GM18870 (cell line): ENCODE measurements around the gene PICK1.

Source experiments
- ATAC-seq: cut with Tn5 transposase; IDR thresholded peaks from one replicate; pipeline ENCODE4 v1.9.1; 2021; ENCODE audit warnings: moderate library complexity; ENCODE audit not compliant: unreplicated experiment

The PICK1 gene

DNA sequence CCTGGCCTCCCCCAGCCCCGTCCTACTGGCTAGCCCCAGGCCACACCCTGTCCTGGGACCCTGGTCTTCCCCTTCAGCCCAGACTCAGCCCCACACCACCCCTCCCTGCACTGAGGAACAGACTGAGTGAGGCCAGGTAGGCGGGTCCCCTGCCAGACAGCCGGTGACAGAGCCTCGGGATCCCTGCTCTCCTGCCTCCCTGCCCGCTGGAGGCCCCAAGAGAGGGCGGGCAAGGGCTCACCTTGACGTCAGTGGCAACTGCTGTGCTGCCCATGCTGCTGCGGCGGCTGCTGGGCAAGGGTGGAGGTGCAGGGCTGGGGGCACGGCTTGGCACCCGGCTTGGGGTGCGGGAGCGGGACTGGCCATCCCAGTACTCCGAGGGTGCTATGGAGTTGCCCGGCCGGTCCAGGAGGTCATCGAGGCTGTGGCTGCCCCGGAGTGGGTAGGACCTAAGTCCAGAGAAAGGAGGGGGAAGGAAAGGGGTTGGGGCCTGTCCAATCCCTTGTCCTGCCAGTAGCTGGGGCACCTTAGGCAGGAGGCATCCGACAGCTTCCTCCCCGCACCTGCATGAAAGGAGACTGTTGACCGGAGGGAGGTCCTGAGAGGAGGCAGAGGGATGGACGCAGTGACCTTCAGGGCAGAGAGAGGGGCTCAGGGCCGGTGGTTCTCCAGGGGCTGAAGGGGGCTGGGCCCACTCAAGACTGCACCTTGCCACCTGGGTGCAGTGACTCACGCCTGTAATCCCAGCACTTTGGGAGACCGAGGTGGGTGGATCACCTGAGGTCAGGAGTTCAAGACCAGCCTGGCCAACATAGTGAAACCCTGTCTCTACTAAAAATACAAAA, 29.0 kb downstream of the PICK1 start:
- no peak for ATAC-seq

DNA sequence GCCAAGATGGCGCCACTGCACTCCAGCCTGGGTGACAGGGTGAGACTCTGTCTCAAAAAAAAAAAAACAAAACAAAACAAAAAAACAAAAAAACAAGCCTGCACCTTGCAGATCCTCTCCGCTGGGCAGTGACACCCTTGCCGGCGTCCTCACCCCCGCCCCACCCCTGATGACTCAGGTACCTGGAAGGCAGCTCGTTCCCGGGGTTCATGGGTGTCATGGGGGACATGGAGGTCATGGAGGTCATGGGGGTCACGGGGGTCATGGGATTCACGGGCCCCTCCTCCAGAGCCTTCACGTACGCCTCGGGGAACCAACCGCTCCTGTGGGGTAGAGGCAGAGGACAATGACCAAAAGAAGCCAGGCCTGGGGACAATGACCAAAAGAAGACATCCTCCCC, 29.7 kb downstream of the PICK1 start:
- ATAC-seq: no peak

DNA sequence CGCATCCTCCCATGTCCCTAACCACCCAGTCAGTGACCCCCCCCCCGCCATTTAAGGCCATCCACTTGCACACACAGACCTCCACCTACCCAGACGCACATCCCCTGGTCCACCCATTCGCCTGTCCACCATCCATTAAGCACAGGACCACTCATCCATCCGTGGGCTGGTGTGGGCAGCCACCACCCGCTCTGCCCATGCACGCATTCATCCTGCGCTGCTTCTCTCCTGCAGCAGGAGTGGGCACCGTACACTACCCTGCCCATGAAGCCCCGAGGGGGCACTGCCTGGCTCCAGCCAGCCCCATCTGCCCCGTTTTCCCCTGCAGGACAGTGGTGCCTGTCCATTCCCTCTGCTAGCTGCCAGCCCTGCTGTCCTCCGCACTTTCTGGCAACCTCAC, 30.7 kb downstream of the PICK1 start:
- ATAC-seq: no peak

DNA sequence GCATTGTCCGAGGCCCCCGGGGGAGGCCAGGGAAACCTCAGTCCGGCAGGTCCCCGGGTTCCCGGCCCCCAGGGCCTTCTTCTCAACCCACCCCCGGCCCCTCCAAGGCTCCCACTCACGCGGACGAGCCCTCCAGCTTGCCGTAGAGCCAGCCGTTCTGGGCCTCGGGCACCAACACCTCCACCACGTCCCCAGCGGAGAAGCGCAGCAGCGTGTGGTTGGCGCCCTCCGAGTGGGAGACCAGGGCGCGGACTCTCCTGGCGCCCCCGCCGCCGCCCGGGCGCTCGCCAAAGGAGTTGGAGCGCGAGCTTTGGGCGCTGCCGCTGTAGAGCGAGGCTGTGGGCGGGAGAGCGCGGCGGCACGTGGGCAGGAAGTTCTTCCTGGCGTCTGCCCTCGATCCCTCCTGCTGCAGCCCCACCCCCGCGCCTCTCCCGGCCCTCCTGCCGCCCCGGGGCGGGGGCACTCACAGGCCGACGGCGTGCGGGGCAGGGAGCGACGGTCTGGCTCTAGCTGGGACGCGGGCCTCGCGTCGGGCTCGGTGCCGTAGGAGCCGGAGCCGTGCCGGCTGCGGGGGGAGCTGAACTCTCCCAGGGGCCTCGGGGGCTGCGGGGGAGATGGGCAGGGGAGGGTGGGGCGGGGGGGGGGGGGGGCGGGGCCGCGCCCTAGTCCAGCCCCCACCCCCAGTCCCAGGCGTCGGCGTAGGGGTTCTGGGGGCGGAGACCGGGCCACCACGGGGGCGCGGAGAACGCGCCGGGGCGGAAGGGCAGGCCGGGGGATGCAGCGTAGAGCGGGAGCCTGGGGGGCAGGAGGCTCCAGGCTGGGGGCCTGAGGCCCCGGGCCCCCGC, 31.6 kb downstream of the PICK1 start:
- ATAC-seq: no peak

GRCh38 chr22:38089474-38089851, 32.3 kb downstream of the PICK1 start:
- ATAC-seq: no peak

DNA sequence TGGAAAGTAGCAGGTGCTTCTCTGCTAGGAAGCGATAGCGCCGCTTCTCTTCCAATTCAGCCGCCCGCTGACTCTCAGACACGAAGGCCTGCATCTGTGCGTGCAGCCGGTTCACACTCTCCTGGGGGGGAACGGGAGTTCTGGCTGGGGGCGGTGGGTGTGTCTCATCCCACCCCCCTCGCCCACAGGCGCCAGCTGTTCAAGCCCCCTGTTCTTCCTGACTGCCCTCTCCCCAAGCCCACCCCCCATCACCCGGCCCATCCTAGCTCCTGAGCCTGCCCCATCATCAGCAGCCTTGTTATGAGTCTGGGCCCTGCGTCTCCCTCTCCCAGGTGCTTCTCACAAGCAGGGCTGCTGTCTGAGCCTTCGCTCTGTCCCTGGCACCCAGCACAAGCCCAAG, 39.9 kb downstream of the PICK1 start:
- ATAC-seq: no peak

- ATAC-seq: no peak
Measured at GRCh38 chr22:38097557-38098409, 40.6 kb downstream of the PICK1 start.

- no peak for ATAC-seq
Measured at GRCh38 chr22:38098410-38099249, 41.4 kb downstream of the PICK1 start.

- ATAC-seq: no peak
Measured at GRCh38 chr22:38103641-38104040, 46.4 kb downstream of the PICK1 start.

DNA sequence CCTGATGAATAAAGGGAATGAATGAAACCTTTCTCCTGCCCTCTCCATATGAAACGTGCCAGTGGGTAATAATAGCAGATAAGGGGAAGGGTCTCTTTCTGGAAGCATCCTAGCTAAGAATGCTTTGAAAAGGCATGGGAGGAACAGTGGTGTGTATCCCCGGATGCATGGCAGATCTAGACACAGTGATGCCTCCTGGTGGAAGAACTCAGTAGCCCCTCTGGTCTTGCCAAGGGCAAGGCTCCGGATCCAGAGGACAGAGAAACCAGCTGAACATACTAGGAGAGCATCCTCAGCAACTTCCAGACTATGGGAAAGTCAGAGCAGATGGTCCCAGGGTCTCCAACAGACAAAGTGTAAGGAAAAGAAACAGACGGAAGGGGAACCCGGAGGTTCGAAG, 46.9 kb downstream of the PICK1 start:
- ATAC-seq: no peak

GRCh38 chr22:38106814-38107578, 49.8 kb downstream of the PICK1 start:
- ATAC-seq: no peak

GRCh38 chr22:38107692-38108515, 50.7 kb downstream of the PICK1 start:
- no peak for ATAC-seq

- no peak for ATAC-seq
Measured at GRCh38 chr22:38108561-38109319, 51.5 kb downstream of the PICK1 start.

- no peak for ATAC-seq
Measured at GRCh38 chr22:38109371-38110001, 52.3 kb downstream of the PICK1 start.

DNA sequence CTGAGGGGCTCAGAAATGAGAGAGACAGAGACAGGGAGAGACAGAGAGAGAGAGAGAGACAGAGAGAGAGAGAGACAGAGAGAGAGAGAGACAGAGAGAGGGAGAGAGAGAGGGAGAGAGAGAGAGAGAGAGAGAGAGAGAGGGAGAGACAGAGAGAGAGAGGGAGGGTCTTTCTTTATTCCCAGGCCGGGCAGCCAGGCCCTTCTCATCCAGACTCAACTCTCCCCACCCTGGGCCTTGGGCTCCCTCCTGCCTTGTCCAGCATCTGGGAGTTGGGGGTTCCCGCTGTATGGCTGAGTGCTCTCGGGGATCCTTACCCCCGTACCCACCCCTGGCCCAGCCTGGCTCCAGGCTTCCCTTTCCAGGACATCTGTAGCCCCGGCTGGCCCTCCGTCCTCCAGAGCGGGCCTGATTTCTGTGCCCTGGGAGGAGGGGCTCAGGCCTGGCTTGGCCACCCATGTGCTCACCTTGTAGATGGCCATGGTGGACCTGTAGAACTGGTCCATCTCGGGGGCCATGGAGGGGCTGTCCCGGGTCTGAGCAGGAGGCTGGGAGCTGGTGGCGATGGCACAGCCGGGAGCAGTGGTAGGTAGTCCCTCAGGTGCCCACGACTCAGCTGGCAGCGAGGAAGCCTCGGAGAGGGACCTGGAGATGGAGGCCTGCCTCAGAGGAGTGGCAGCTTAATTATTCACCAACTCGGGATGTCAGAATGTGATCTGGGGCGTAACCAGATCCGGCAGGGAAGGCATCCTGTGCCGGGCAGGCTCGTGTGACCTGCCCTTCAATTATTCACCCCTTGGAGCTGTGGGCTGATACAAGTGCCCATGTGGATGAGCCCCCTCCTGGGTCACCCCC, 53.0 kb downstream of the PICK1 start, which contains the start of gene BAIAP2L2:
BAIAP2L2 (minus strand) TSS at position 677 of the 855 bp plus-strand sequence; CDS start at position 518, 159 bp downstream.
- no peak for ATAC-seq
